RWPE2 (cell line): ENCODE data around the gene PLEKHD1.
"Not testable (repeated sequence)": the region's sequence is repeated elsewhere in the genome, so short reads cannot be mapped to it uniquely, and the experiment has no call there.

Source experiments
- ATAC-seq: fragments of 200-7000 bp; cut with Tn5 transposase; 3 replicates; pipeline ENCODE4 v1.9.1; 2021; ENCODE audit warnings: low read depth
- DNase-seq: peaks from one replicate; pipeline ENCODE4 v3.0.0-alpha.2; 2020; ENCODE audit warnings: low spot score
- H3K27ac ChIP-seq: fragments of 450-650 bp; 2 replicates; pipeline ENCODE4 v1.5.1; 2017; ENCODE audit warnings: mild to moderate bottlenecking; ENCODE audit not compliant: poor library complexity, severe bottlenecking
- H3K27me3 ChIP-seq: fragments of 250-450 bp; sonication (Bioruptor Pico); 2 replicates; pipeline ENCODE4 v1.5.1; 2021; ENCODE audit warnings: mild to moderate bottlenecking, moderate library complexity; ENCODE audit not compliant: insufficient read depth, poor library complexity, severe bottlenecking
- H3K36me3 ChIP-seq: fragments of 250-450 bp; sonication (Bioruptor Pico); 2 replicates; pipeline ENCODE4 v1.5.1; 2020; ENCODE audit warnings: low read depth, mild to moderate bottlenecking, moderate library complexity
- H3K4me1 ChIP-seq: fragments of 250-450 bp; sonication (Bioruptor Pico); 2 replicates; pipeline ENCODE4 v1.5.1; 2021; ENCODE audit warnings: mild to moderate bottlenecking, moderate library complexity; ENCODE audit not compliant: insufficient read depth, poor library complexity, severe bottlenecking
- H3K4me3 ChIP-seq: fragments of 250-450 bp; sonication (Bioruptor Pico); 2 replicates; pipeline ENCODE4 v1.5.1; 2021; ENCODE audit warnings: mild to moderate bottlenecking, moderate library complexity; ENCODE audit not compliant: severe bottlenecking
- H3K9me3 ChIP-seq: fragments of 250-450 bp; sonication (Bioruptor Pico); 2 replicates; pipeline ENCODE4 v1.5.1; 2021; ENCODE audit warnings: mild to moderate bottlenecking, moderate library complexity; ENCODE audit not compliant: severe bottlenecking
- TF ChIP-seq, protein P1 (sequence below): fragments of 450-650 bp; IDR thresholded peaks from one replicate; pipeline ENCODE4 v1.5.1; 2017; ENCODE audit warnings: mild to moderate bottlenecking, moderate library complexity; ENCODE audit not compliant: poor library complexity, severe bottlenecking

PLEKHD1 gene

DNA sequence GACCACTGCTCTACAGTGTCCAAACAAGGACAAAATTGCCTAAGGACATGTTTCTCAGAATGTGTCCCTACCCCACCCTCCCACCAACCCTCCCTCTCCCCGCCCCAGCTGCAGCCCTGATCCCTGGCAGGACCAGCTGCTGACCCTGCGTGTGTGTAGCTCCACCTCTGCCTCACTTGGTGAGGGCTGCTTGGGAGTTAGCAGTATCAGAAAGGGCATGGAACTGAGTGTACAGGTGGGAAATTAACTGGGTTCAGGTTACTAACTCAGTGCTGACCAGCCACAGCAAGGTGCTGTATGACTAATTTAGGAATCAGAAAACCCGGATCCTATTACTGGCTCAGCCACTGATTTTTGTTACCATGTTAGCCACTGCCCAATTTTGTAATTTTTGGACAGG lies 11.3 kb upstream of the PLEKHD1 start:
- H3K36me3 ChIP-seq, result no peaks in the 10 kb centered on the region
- no peaks in the 10 kb centered on the region for H3K4me1 ChIP-seq
- TF ChIP-seq, protein P1, sequence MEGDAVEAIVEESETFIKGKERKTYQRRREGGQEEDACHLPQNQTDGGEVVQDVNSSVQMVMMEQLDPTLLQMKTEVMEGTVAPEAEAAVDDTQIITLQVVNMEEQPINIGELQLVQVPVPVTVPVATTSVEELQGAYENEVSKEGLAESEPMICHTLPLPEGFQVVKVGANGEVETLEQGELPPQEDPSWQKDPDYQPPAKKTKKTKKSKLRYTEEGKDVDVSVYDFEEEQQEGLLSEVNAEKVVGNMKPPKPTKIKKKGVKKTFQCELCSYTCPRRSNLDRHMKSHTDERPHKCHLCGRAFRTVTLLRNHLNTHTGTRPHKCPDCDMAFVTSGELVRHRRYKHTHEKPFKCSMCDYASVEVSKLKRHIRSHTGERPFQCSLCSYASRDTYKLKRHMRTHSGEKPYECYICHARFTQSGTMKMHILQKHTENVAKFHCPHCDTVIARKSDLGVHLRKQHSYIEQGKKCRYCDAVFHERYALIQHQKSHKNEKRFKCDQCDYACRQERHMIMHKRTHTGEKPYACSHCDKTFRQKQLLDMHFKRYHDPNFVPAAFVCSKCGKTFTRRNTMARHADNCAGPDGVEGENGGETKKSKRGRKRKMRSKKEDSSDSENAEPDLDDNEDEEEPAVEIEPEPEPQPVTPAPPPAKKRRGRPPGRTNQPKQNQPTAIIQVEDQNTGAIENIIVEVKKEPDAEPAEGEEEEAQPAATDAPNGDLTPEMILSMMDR, result no peak
- H3K27ac ChIP-seq, result no peak overlapping the region
- H3K27me3 ChIP-seq, result no peaks in the 10 kb centered on the region
- ATAC-seq (peak; percentile 91), DNase-seq (peak; percentile 37)
- no peaks in the 10 kb centered on the region for H3K9me3 ChIP-seq
- H3K4me3 ChIP-seq, result no peak overlapping the region

GRCh38 chr14:69473946-69474345 lies 10.6 kb upstream of the PLEKHD1 start:
- DNase-seq, result peak; percentile 25
- H3K4me1 ChIP-seq, result no peaks in the 10 kb centered on the region
- H3K4me3 ChIP-seq, result no peak overlapping the region
- TF ChIP-seq, protein P1, result no peak
- H3K36me3 ChIP-seq, result no peaks in the 10 kb centered on the region
- no peak overlapping the region for H3K27ac ChIP-seq
- no peaks in the 10 kb centered on the region for H3K9me3 ChIP-seq
- ATAC-seq, result no peak
- no peaks in the 10 kb centered on the region for H3K27me3 ChIP-seq

DNA sequence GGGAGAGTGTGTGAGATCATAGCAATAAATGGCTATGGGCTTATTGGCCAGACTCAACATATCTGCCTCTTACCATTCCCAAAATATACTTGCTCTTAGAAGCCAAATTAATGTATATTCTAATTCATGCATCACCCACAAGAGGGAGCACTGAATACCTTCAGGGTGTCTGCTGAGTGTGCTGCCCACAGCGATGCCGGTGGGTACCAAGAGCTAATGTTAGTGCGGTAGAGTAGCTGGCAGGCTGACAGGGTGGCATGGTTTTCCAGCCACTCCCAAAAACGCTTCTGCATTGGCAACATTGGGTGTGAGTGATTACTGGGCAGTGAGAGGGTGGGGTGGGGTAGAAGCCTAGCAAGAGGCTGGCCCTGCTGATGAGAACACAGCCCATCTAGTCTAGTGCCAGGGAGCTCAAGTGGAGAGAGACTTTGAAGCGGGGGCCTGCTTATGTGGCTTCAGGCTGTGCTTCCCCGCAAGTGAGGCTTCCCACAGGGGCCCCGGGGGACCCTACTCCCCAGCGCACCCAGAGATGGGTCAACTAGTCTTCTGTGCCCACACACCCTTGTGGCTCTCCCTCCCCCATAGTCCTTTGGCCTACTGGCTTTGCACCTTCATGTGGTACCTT lies 9.2 kb upstream of the PLEKHD1 start:
- no peak overlapping the region for H3K4me3 ChIP-seq
- H3K27ac ChIP-seq, result no peak overlapping the region
- DNase-seq, result peak; percentile 62
- TF ChIP-seq, protein P1, result peak; percentile 64
- H3K36me3 ChIP-seq, result no peaks in the 10 kb centered on the region
- peak; percentile 57 for ATAC-seq
- no peaks in the 10 kb centered on the region for H3K9me3 ChIP-seq
- no peaks in the 10 kb centered on the region for H3K4me1 ChIP-seq
- no peaks in the 10 kb centered on the region for H3K27me3 ChIP-seq

- TF ChIP-seq, protein P1, result peak; percentile 42
- not testable (repeated sequence) for ATAC-seq
Observed at GRCh38 chr14:69476824-69477450, 7.6 kb upstream of the PLEKHD1 start.

DNA sequence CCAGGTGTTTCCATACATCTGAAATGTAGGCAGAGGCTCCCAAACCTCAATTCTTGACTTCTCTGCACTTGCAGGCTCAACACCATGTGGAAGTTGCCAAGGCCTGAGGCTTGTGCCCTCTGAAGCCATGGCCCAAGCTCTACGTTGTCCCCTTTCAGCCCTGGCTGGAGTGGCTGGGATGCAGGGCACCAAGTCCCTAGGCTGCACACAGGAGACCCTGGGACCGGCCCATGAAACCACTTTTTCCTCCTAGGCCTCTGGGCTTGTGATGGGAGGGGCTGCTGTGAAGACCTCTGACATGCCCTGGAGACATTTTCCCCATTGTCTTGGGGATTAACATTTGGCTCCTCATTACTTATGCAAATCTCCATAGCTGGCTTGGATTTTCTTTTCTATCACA lies 6.5 kb upstream of the PLEKHD1 start:
- H3K36me3 ChIP-seq, ATAC-seq, H3K27ac ChIP-seq, H3K9me3 ChIP-seq, H3K4me1 ChIP-seq, H3K27me3 ChIP-seq, H3K4me3 ChIP-seq: not testable (repeated sequence)
- DNase-seq, result peak; percentile 38

More at GRCh38 chr14:69476824-69477450, 7.6 kb upstream of the PLEKHD1 start:
- H3K9me3 ChIP-seq, H3K36me3 ChIP-seq, H3K27me3 ChIP-seq, H3K4me1 ChIP-seq, H3K4me3 ChIP-seq, H3K27ac ChIP-seq: not testable (repeated sequence)
- peak; percentile 14 for DNase-seq
